Lower lobe of right lung (tissue), 2 donors: ENCODE results near the gene RIMKLA. TPM values are rescaled to one million over a fixed set of nuclear protein-coding genes. Genes with fewer than 3 reads are reported as not detected.

ENCODE experiments used
- ATAC-seq, 2 donors: fragments of 200-7000 bp; cut with Tn5 transposase; one replicate each; pipeline ENCODE4 v1.9.1; 2020 to 2022; ENCODE audit warnings: mild to moderate bottlenecking in 2 of 2, moderate library complexity in 2 of 2
- DNase-seq: peaks from one replicate; pipeline ENCODE4 v3.0.0-alpha.2; 2020
- H3K27ac ChIP-seq: fragments of 200-600 bp; one replicate; pipeline ENCODE4 v1.8.0; 2022
- H3K27me3 ChIP-seq: fragments of 200-600 bp; one replicate; pipeline ENCODE4 v1.8.0; 2022; ENCODE audit warnings: low read depth
- H3K36me3 ChIP-seq: fragments of 200-600 bp; one replicate; pipeline ENCODE4 v1.8.0; 2022; ENCODE audit warnings: mild to moderate bottlenecking
- H3K4me1 ChIP-seq: fragments of 200-600 bp; one replicate; pipeline ENCODE4 v1.8.0; 2022
- H3K4me3 ChIP-seq: fragments of 200-600 bp; one replicate; pipeline ENCODE4 v1.8.0; 2022; ENCODE audit warnings: mild to moderate bottlenecking
- H3K9me3 ChIP-seq: fragments of 200-600 bp; one replicate; pipeline ENCODE4 v1.8.0; 2022
- intact Hi-C: fragments of 100-400 bp; cut with DNase I; formaldehyde crosslinking; loops from one replicate; pipeline ENCODE4 v1.11.0; 2022
- total RNA-seq: library from RNA; stranded (reverse); fragmentation: NEBNext Ultra II Directional; extraction: Animal tissue kit (Norgen Biotek cat#: 25700); gene quantifications from one replicate; pipeline ENCODE4 v1.2.1, GENCODE V29; 2021
- TF ChIP-seq, protein P1 (sequence below): fragments of 200-600 bp; IDR thresholded peaks from one replicate; pipeline ENCODE4 v1.8.0; 2022; ENCODE audit warnings: antibody characterized with exemption, mild to moderate bottlenecking
- donor health status: DM: no; HTN: yes; CAD: no; lungs with severe emphysema.

Gene RIMKLA
- total RNA-seq, 1 donor from 2014 or later: 7.1 TPM

DNA sequence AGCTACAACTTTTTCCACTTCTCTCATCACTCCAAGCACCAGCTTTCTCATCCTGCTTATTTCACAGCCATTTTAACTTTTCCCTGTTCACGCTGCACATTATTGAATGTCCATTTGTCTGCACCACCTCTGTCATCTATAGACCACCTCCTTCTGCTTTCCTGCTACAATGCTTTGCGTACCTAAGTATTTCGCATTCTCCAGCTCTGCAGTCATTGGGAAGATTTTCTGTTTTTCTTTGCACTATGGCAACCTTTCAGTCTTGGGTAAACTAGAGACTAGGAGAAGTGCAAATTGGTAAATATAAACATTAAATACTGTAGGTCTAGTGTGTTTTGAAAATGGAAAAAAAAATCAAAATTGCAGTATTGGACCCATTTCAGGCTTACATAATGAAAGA, 83.3 kb downstream of the RIMKLA start:
- no peaks in the 10 kb centered on the region for H3K27me3 ChIP-seq
- peaks cover 19% of the 10 kb centered on the region for H3K4me1 ChIP-seq
- TF ChIP-seq, protein P1, sequence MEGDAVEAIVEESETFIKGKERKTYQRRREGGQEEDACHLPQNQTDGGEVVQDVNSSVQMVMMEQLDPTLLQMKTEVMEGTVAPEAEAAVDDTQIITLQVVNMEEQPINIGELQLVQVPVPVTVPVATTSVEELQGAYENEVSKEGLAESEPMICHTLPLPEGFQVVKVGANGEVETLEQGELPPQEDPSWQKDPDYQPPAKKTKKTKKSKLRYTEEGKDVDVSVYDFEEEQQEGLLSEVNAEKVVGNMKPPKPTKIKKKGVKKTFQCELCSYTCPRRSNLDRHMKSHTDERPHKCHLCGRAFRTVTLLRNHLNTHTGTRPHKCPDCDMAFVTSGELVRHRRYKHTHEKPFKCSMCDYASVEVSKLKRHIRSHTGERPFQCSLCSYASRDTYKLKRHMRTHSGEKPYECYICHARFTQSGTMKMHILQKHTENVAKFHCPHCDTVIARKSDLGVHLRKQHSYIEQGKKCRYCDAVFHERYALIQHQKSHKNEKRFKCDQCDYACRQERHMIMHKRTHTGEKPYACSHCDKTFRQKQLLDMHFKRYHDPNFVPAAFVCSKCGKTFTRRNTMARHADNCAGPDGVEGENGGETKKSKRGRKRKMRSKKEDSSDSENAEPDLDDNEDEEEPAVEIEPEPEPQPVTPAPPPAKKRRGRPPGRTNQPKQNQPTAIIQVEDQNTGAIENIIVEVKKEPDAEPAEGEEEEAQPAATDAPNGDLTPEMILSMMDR: no peak
- peak overlapping the region; percentile 80 for H3K4me3 ChIP-seq
- H3K36me3 ChIP-seq: peaks cover 22% of the 10 kb centered on the region
- no peak for DNase-seq
- intact Hi-C loops: no loop called here
- peak overlapping the region; percentile 79 for H3K27ac ChIP-seq
- no peaks in the 10 kb centered on the region for H3K9me3 ChIP-seq
- ATAC-seq: no peak

DNA sequence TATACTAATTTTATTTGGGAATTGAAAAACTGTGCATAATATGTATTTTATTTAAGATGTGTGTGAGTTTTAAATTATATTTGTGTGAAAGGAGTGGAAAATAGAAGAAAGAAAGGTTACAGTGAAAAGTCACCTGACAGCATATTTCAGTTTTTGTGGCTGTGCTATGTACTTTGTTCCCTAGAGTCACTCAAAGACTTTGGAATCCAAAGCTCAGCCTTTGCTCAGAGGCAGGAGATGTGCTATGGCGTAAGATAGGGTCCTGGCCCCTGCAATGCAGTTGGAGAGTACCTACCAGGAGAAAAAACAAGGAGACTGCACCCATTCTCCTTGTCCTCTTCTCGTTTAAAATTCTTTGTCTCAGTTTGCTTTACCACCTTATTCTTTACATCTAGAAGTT, 85.4 kb downstream of the RIMKLA start:
- TF ChIP-seq, protein P1: no peak
- H3K27me3 ChIP-seq: no peaks in the 10 kb centered on the region
- H3K27ac ChIP-seq: no peak overlapping the region
- no peaks in the 10 kb centered on the region for H3K9me3 ChIP-seq
- H3K36me3 ChIP-seq: peaks cover under 1% of the 10 kb centered on the region
- DNase-seq (no peak), ATAC-seq (no peak)
- intact Hi-C loops: no loop called here
- H3K4me1 ChIP-seq: peaks cover 19% of the 10 kb centered on the region
- no peak overlapping the region for H3K4me3 ChIP-seq

DNA sequence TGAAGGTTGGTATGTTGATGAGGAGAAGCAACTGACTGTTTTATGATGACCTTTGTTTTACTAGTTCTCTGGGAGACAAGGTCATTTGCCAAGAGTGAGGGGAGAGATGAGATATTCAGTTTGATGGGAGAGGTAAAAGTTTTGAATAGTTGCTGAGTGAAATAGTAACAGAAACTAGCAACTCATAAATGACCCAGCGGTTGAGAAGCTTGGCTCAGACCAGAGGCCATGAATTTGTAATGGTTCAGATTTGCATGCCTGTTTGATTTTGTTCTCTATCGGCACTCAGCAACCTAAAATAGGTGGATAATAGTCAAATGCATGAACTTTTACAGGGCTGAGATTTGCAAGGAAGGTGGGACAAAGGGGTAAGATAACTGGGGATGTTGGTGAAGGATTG, 89.1 kb downstream of the RIMKLA start:
- intact Hi-C loops: no loop called here
- H3K27ac ChIP-seq: no peak overlapping the region
- no peak for DNase-seq
- TF ChIP-seq, protein P1: no peak
- no peaks in the 10 kb centered on the region for H3K4me1 ChIP-seq
- no peak for ATAC-seq
- H3K4me3 ChIP-seq: no peak overlapping the region
- H3K36me3 ChIP-seq: no peaks in the 10 kb centered on the region
- H3K27me3 ChIP-seq: no peaks in the 10 kb centered on the region
- H3K9me3 ChIP-seq: no peaks in the 10 kb centered on the region

Other genes starting within 250 kb of the RIMKLA start
- gene GUCA2B, start 227.4 kb upstream of the RIMKLA start, total RNA-seq: not detected
- gene GUCA2A, start 216.0 kb upstream of the RIMKLA start, total RNA-seq: not detected
- gene FOXJ3, start 45.6 kb upstream of the RIMKLA start, total RNA-seq: 44.0 TPM
- gene ZMYND12, start 75.2 kb downstream of the RIMKLA start, total RNA-seq: 2.8 TPM
- gene PPCS, start 75.8 kb downstream of the RIMKLA start, total RNA-seq: 55.0 TPM
- gene CCDC30, start 82.5 kb downstream of the RIMKLA start, total RNA-seq: 10.2 TPM